Rectal smooth muscle tissue (tissue), 1 donor: ENCODE data around the gene HMGN5.

ENCODE experiments used
- H3K27ac ChIP-seq: one replicate; pipeline ENCODE4 v1.7.0; 2013; ENCODE audit warnings: low read depth, low read length, inconsistent platforms
- H3K27me3 ChIP-seq: one replicate; pipeline ENCODE4 v1.7.0; 2013; ENCODE audit warnings: low read length; ENCODE audit not compliant: control insufficient read depth, insufficient read depth
- H3K36me3 ChIP-seq: one replicate; pipeline ENCODE4 v1.7.0; 2013; ENCODE audit warnings: low read length; ENCODE audit not compliant: control insufficient read depth, insufficient read depth
- H3K4me1 ChIP-seq: one replicate; pipeline ENCODE4 v1.7.0; 2013; ENCODE audit warnings: low read length; ENCODE audit not compliant: control insufficient read depth, insufficient read depth
- H3K4me3 ChIP-seq: one replicate; pipeline ENCODE4 v1.7.0; 2013; ENCODE audit warnings: low read length
- H3K9ac ChIP-seq: one replicate; pipeline ENCODE4 v1.7.0; 2013; ENCODE audit warnings: low read length

HMGN5 gene

DNA sequence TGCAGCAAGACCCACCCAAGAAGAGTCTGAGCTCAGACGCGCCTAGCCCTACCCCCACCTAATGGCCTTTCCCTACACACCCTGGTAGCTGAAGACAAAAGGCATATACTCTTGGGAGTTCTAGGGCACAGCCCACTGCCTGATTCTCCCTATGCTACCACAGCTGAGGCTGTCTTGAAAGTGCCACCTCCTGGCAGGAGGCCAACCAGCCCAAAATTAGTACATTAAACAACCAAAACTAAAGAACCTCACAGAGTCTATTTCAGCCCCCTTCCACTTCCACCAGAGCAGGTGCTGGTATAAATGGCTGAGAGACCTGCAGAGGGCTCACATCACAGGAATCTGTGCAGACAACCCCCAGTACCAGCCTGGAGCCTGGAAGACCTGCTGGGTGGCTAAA lies 119.1 kb downstream of the HMGN5 start:
- Histone ChIP-seq H3K4me3 (no peak overlapping the region), H3K27me3 (no peaks in the 10 kb centered on the region), H3K36me3 (no peaks in the 10 kb centered on the region), H3K27ac (no peak overlapping the region), H3K9ac (no peak overlapping the region), H3K4me1 (no peaks in the 10 kb centered on the region)
